ENCODE data around the gene DOK4. TPM values are rescaled to one million over a fixed set of nuclear protein-coding genes. Genes with fewer than 3 reads are reported as not detected.

The DOK4 gene
- total and polyA plus RNA-seq, 2 experiments from 2014 or later, result 11.4 to 29.1 TPM

- Mint-ChIP-seq H3K36me3 (ENCODE audit: low read depth) (peaks cover 30% of the 10 kb centered on the region), H3K9me3 (peaks cover 3% of the 10 kb centered on the region; the same call in 2 of the 3 replicates), H3K27ac (no peak overlapping the region; the same call in 1 of the 2 replicates), H3K27me3 (ENCODE audit: insufficient read depth, low read depth, poor library complexity) (peaks cover 42% of the 10 kb centered on the region), H3K4me3 (peak overlapping the region; percentile 39; the same call in 1 of the 3 replicates), H3K4me1 (peaks cover 63% of the 10 kb centered on the region)
- Histone ChIP-seq H3K4me3 (no peak overlapping the region), H3K4me1 (ENCODE audit: insufficient read depth) (peaks cover 37% of the 10 kb centered on the region), H3K4me2 (peak overlapping the region; percentile 69; the same call in 1 of the 2 replicates), H2AFZ (no peak overlapping the region), H3K36me3 (ENCODE audit: insufficient read depth) (no peaks in the 10 kb centered on the region), H3K9me2 (ENCODE audit: insufficient read depth) (no peaks in the 10 kb centered on the region), H3F3A (replicated peaks; ENCODE audit: low read depth) (peaks cover 15% of the 10 kb centered on the region; the same call in 1 of the 2 replicates), H3K27me3 (ENCODE audit: insufficient read depth) (peaks cover 12% of the 10 kb centered on the region), H3K27ac (ENCODE audit: low read depth) (no peak overlapping the region), H4K20me1 (replicated peaks; ENCODE audit: insufficient read depth) (peaks cover 9% of the 10 kb centered on the region; the same call in 1 of the 2 replicates), H3K79me2 (replicated peaks; ENCODE audit: insufficient read depth) (peaks cover 15% of the 10 kb centered on the region)
- ATAC-seq (no peak), DNase-seq (ENCODE audit: low spot score) (no peak)
- no peak for TF ChIP-seq REST (IDR thresholded peaks at IDR 0.05; ENCODE audit: unreplicated experiment)
- TF ChIP-seq ZNF114 (CRISPR knock-in tag; IDR thresholded peaks at IDR 0.05), result no peak
- TF ChIP-seq CTCF (conservative IDR thresholded peaks at IDR 0.05; ENCODE audit: low read depth in 2 of 2), result no peak
- TF ChIP-seq CREB1 (CRISPR knock-in tag; IDR thresholded peaks at IDR 0.05; ENCODE audit: low read depth), result no peak
- TF ChIP-seq EZH2phosphoT487 (IDR thresholded peaks at IDR 0.05; ENCODE audit: unreplicated experiment), result no peak
- no peak for TF ChIP-seq EZH2 (IDR thresholded peaks at IDR 0.05; ENCODE audit: low read depth, unreplicated experiment)
- no peak for TF ChIP-seq ZNF331 (CRISPR knock-in tag; IDR thresholded peaks at IDR 0.05; ENCODE audit: low read depth)
- no peak for TF ChIP-seq POLR2AphosphoS5 (IDR thresholded peaks at IDR 0.05; ENCODE audit: low read depth)
- TF ChIP-seq ETS1 (IDR thresholded peaks at IDR 0.05), result no peak
- no peak for TF ChIP-seq NANOG (IDR thresholded peaks at IDR 0.05; ENCODE audit: borderline replicate concordance)
- TF ChIP-seq STAT1 (IDR thresholded peaks at IDR 0.05; ENCODE audit: unreplicated experiment), result no peak
- TF ChIP-seq ZNF462 (CRISPR knock-in tag; IDR thresholded peaks at IDR 0.05), result no peak
These were observed 45.5 kb upstream of the DOK4 start for GRCh38 chr16:57531635-57532265.
